SH-SY5Y (cell line): ENCODE data around the gene TMEM117.

ENCODE experiments used
- GATA2 ChIP-seq: IDR thresholded peaks from 2 replicates; pipeline ENCODE4 v1.6.1; 2011; ENCODE audit warnings: mild to moderate bottlenecking, low read depth, low read length
- GATA3 ChIP-seq: IDR thresholded peaks from 2 replicates; pipeline ENCODE4 v1.6.1; 2011; ENCODE audit warnings: low read depth, mild to moderate bottlenecking, low read length, moderate library complexity

GRCh38 chr12:43797561-43798217, 38.2 kb upstream of the TMEM117 start:
- TF ChIP-seq GATA2 (no peak), GATA3 (no peak)
